ENCODE data around the gene IL22RA1.

The IL22RA1 gene

DNA sequence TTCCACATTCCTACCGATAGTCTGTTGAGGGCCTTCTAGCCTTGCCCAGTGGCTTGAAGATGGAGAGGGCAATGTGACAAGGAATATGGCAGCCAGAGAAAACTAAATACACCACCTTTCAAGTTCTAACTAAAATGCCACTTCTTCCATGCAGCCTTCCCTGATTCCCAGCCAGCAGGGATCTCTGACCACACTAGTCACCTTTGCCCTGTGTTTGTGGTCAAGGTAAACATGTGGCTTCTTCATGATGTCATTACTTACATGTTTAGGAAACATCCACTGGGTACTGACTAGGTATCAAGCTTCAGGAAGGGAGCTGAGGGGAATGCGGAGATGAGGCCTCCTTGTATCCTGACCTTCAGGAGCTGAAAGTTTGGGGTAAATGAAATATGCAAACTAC lies 22.6 kb upstream of the IL22RA1 start:
- no peak for DNase-seq (ENCODE audit: low read depth in 2 of 2)

DNA sequence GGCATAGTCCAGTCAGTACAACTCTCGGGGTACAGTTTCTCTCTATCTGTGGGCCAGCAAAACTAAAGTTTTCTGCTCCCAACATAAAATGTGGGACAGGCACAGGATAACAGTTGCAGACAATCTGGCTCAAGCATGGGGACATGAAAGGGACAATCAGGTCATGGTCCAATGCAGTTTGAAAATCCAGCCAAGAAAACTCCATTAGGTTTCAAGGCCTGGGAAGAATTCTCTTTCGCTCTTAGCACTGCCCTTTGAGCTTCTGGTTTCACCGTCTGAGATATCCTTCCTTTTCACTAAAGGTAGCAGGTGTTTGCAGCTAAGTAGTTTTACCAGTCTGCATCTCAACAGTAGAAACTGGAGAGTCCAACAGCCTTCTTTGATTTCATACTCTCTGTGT lies 21.1 kb upstream of the IL22RA1 start:
- DNase-seq (ENCODE audit: low read depth in 2 of 2): no peak

DNA sequence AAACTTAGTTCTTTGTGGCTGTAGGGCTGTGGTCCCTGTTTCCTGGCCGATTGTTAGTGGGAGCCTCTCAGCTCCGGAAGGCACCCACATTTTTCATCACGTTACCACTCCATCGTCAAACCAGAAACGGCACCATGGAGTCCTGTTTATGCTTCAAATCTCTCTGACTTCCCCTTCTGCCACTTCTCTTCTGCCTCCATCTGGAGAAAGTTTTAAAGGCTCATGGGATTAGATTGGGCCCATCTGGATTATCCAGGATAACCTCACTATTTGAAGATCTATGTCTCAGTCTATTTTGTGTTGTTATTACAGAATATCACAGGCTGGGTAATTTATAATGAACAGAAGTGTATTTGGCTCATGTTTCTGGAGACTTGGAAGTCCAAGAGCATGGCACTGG lies 19.3 kb upstream of the IL22RA1 start:
- no peak for DNase-seq (ENCODE audit: low read depth in 2 of 2)

DNA sequence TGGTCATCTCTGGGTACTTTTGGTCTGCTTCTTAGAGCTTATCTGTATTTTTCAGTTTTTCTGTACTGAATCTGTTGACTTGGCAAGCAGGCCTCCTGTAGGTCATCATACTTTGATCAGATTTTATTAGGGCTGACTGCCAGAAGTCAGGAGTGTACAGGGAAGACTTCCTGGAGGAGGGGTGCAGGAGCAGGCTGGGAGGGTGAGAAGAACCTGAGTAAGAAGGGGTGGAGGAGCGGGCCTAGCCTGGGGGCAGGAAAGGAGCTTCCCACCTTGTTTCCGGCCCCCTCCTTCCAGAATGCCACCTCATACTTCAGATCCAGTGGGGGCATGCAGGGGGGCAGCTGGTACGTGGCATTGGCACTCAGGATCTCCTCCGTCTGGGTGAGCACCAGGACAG lies 18.3 kb upstream of the IL22RA1 start:
- no peak for DNase-seq (ENCODE audit: low read depth in 2 of 2)

DNA sequence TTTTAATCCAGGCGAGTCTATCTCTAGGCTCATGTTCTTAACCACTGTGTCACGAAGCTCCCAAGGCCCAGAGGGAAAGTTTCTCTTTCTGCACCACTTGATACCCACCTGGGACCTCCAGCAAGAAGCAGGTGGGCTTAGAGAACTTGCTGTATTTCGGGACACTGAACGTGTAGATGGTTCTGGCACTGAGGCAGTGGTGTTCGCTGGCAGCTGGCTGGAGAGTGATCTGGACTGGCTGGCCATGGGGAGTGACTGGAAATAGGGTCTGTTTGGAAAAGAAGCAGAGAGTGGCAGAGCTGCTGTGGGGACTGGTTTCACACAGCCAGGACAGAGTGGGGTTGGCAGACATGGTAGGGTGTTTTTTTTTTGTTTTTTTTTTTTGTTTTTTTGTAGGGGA lies 16.4 kb upstream of the IL22RA1 start:
- DNase-seq (ENCODE audit: low read depth in 2 of 2): no peak

DNA sequence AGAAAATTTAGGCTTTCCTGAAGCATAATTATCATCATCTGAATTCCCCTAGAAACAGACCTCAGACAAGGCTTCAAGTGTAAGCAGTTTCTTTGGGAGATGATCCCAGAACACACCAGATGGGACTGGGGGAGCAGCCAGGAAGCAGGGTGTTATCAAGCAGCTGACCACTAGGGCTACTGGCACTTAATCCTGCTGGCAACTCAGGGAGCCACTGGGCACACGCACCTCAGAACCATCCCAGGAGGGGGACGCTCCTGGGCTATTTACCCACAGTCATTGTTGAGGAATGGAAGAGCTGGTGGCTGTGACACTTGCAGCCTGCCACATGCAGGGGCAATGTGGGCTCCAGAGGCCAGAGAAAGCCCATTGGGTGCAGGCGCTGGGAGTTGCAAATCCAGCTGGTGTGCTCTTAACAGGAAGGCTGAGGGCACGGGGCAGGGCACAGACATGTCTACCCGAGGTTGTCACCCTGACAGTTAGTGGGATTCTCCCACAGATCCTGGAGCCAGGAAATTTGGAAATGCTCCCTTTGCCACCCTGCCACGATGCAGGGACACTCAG lies 15.1 kb upstream of the IL22RA1 start:
- DNase-seq (ENCODE audit: low read depth in 2 of 2): no peak

DNA sequence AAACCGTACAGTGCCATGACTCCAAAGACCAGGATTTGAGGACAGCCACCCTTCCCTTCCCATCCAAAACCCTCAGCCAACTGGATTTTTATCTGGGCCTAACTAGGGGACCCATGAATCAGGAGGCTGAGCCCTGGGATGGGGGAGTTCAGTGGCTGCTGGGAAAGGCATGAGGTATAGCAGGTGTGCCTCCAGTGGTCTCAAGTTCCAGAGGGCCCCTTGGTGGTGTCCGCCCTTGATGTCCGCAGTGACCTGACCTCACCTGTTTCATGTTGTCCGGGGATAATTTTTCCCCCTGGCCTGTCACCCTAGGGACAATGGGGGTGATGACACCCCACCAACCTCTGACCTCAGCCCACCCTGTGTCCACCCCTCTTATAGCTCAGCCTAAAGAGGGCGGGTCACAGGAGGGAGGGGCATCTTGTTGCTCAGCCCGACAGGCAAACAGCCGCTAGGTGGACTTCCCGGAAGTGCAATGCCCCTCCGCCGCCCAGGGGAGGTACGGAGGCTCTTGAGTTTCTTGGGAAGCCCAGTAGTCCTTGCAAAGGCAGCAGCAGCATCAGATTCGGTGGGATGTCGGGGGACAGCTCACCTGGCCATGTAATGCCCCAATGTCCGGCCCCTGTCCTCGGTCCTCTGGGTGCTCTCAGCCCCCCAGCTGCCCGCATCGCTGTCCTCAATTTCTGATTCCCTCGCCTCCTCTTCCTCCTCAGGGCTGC lies 13.8 kb upstream of the IL22RA1 start:
- no peak for DNase-seq (ENCODE audit: low read depth in 2 of 2)

DNA sequence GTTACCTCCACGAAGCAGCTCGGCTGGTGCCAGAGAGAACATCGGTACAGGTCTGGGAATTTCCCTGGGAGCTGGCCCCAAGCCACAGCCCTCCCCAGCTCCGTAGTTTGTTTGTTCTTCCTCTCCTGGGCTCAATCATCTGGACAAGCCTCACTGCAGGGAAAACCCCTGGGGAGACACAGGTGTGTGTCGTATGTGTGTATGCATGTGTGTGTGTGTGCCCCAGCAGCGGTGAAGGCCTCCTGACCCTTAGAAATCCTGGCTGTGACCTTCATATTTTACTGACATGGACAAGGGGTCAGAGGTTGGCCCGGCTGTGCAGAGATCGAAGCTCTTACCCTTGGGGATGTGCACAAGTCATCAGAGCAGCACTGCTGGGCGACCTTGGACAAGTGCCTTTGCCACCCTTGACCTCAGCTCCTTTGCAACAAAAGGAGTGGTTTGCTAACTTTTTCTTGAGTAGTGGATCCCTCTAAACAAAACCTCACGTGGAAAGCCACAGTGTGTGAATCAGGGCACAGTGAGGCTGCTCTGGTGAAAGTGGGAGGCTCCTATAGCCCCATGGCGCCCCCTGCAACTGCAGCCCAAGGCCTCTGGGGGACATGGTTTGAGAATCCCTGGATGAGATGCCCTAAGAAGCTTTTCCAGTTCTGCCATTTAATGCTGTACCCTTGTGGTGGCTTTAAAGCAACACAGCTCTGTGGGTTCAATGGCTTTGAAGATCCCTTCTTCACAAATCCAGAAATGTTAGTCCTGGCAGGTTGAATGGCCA lies 12.3 kb upstream of the IL22RA1 start:
- no peak for DNase-seq (ENCODE audit: low read depth in 2 of 2)

DNA sequence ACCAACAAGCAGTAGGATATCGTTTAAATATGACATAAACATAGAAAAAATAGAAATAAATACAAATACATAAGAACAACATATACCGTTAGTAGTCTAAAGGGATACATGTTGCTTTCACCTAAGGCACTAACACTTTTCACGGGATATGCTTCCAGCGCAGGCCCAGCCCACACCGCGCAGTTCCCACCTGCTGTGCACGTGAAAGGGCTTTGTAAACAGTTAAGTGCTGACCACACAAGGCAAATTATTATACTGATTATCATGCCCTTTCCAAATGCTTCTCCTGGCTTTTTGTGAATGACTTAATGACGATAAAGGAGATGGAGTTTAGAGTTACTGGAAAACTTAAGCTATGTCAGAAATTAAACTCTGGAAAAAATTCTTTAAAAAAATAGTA lies 11.3 kb upstream of the IL22RA1 start:
- DNase-seq (ENCODE audit: low read depth in 2 of 2): no peak

DNA sequence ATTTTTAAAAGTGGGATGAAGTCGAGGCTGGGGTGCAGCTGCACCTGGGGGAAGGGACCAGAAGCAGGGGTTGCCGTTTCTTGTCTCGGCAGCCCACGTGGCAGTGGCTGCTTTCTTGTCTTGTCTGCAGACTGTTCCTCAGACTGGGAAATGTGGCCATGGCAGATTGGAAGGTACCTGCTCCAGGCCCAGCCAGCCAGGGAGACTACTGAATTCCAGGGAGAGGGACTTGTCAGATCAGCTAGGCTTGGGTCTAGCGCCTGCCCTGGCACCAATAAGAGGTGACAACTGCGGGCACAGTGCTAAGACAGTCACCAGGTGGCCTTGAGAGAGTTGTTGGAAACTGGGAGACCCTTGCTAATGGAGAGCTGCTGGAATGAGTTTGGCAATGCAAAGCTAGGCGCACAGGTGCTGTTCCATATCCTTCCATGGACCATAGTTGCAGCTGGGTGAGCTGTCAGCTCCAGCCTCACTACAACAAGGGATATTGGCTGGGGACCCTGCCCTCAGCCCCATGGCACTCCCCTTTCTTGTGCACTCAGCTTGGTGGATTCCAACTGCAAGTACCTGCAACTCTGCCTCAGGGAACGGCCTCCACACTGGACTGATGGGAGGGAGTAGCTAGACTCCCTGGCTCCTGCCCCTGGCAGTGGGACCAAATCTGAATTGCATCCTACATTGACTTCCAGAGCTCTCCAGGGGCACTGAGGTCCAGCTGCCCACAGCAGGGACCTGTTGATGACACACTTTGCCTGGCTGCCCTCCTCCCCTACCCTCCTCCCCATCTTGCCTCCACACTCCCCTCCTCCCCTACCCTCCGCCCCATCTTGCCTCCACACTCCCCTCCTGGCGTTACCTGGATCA lies 9.9 kb upstream of the IL22RA1 start:
- no peak for DNase-seq (ENCODE audit: low read depth in 2 of 2)

DNA sequence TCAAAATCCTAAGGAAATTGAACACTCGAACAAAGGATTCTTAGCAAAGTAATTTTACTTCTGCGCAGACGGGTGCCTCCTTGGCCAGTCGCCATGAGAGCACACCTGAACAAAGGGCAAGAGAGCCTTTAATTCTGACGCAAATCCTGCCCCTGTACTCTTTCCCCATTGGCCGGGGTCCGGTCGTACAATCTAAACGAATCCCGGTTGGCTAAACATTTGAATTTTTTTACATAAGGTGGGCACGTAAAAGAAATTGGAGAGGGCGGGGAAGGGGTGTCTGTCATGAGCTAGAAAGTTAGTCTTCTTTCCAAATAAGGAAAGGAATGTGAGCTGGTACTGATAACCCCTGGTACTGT lies 8.2 kb upstream of the IL22RA1 start:
- DNase-seq (ENCODE audit: low read depth in 2 of 2): no peak

DNA sequence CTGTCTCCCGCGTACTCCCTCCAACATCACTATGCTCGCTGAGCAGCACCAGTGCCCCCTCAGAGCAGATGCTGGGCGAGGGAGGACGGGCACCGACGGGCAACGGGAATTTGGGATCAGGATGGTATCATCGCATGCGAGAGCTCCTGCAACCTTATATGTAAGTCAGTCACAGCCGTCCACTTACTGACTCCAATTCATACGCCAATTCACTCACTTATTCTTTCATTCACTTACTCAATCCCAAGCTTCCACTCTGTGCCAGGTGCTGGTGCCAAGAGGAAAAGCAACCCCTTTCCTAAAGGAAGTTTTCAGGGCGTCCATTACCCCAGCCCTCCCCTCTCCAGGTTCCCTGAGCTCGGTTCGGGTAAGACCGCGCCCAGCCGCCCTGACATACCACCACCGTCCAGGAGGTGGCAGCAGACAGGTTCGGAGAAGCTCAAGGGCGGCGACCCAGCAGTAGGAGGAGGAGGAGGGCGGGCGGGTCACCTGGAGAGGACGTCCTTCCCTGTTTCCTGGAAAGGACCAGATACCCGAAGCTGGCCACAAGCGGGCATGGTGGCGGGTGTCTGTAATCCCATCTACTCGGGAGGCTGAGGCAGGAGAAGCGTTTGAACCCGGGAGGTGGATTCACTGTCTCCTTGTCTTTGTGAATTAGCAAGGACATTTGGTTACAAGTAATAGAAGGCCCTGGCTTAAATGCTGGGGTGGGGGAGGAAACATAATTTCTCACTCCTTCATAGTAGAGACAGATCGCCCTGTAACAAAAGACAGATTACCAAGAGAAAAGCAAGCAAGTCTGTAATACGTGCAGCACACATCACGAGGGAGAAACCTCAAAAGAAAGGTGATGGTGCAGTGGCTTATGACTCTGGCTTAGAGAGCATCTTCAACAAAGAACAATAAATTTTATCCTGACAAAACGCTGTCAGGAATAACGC lies 7.6 kb upstream of the IL22RA1 start:
- DNase-seq (ENCODE audit: low read depth in 2 of 2): peak; percentile 72 to 92

DNA sequence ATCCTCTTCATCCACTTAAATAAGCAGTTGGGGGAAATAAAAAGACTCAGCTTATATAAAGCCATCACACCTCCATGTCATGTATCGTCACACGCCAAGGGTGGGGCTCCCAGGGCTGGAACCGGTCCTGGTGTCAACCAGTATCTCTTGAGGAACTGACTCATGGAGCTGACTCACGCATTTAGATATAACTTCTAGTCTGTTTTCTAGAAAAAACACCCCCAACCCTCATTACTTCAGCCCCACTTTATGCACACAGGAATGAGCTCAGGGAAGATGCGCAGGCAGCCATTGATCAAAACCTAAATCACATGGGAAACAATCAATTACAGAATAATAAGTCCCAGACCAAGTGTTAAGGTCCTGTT lies 6.9 kb upstream of the IL22RA1 start:
- DNase-seq (ENCODE audit: low read depth in 2 of 2): peak; percentile 18 to 38

DNA sequence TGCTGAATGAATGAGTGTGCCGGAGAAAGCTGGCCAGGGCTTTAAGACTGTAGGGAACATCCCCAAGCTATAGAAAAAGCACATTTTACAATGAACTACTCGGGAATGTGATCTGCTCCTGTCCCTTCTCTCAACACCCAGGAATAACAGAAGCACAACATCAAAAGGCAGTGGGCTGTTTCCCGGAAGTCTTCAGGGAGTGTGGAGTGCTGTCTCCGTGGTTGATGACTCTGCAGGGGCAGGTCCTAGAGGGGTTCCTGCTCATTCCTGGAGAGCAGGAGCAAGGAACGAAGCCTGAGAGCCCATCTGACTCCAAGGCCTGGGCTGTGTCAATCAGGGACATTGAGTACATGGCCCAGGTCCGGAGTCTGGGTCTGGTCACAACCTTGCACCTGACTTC lies 4.9 kb upstream of the IL22RA1 start:
- DNase-seq (ENCODE audit: low read depth in 2 of 2): no peak

DNA sequence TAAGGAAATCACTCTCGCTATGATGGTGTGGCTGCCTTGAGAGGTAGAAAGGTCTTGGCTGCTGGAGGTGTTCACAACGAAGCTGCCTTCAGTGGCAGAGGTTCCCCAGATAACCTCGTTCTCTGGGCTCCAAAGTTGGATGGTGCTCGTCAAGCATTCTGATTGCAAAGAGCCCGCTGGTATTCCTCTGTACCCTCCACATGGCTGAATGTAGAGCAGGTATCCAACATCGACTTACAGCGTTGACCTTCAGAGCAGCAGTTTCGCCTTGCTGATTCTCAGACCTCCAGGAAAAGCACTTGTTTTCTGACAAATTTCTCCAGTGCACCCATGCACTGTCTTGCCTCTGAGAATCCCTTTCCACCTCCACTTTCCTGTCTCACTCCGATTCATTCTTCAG lies 4.3 kb upstream of the IL22RA1 start:
- DNase-seq (ENCODE audit: low read depth in 2 of 2): no peak

DNA sequence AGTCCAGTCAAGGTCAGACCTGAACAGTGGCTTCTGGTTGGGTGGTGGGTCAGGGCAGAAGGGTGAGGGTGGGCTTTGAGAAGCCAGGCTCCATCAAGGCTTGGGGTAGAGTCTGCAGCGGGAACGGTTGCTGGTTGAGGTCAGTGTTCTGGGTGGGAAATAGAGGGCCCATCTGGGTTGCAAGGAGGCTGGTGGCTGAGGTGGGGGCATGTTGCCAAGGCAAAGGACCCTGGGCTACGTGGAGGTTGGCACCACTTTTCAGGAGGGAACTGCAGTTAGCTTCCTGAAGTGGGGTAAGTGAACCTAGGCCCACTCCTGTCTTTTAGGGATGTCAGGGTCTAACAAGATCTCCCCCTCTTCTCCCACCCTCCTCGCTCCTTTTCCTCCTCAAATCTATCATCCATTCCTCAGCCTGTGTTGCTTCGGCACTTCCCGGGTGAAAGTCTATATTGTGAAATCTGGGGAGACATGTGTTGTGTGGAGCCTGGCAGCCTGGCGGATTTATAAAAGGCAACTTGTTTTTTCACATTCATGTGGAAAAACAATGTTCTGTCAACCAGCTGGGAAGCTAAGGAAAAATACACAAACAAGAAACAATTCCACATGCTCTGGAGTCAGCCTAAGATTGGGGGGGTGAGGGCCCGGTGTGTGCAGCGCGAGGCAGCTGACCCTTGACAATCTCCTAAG lies 1.5 kb downstream of the IL22RA1 start:
- no peak for DNase-seq (ENCODE audit: low read depth in 2 of 2)

DNA sequence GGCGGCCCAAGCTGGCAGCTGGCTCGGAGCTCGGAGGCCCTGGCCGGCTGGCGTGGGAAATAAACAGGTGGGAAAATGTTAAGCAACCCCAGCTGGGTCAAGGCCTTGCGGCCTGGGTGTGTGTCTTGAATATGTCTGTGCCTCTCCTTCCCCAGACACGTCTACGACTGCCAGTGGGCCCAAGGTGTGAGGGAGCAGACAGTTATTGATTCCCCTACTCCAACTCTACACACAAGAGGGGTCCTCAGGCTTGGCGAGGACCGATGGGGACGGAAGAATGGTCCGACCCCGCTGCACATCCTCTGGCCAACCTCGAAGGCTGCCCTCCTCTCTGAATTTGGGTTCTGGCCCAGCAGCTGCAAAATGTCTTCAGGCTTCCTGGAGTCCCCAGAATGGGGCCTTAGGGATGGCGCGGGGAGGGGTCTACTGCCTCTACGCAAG lies 2.2 kb downstream of the IL22RA1 start:
- DNase-seq (ENCODE audit: low read depth in 2 of 2): no peak

DNA sequence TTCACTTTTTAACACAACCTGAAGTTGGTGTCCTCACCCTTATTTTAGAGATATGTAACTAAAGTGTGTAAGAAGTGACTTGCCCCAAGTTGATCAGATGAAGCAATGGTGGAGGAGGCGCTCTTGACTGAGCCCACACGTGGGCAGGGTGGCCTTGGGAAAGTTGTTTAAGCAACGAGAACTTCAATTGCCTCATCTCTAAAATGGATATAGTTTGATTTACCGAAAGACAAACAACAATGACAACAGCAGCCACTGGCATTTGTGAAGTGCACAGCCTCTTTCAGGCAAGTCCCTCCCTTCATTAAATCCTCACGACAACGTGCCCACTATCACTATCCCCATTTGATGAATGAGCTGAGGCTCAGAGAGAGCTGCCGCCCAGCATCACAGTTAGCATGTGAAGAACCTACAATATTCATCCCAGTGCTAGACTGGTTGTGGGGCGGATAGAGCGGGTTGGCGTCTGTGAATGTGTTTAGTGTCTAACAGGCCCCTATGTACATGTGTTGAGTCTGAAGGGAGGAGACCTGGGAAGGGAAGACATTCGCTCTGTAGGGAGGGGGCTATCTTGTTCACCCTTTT lies 3.0 kb downstream of the IL22RA1 start:
- DNase-seq (ENCODE audit: low read depth in 2 of 2): no peak

DNA sequence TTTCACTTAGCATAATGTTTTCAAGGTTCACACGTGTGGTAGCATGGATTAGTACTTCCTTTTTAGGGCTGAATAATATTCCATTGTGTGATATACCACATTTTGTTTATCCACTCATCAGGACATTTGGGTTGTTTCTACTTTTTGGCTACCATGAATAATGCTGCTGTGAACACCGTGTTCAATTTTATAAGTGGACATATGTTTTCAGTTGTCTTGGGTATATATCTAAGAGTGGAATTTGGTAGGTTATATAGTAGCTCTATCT lies 3.8 kb downstream of the IL22RA1 start:
- DNase-seq (ENCODE audit: low read depth in 2 of 2): no peak

DNA sequence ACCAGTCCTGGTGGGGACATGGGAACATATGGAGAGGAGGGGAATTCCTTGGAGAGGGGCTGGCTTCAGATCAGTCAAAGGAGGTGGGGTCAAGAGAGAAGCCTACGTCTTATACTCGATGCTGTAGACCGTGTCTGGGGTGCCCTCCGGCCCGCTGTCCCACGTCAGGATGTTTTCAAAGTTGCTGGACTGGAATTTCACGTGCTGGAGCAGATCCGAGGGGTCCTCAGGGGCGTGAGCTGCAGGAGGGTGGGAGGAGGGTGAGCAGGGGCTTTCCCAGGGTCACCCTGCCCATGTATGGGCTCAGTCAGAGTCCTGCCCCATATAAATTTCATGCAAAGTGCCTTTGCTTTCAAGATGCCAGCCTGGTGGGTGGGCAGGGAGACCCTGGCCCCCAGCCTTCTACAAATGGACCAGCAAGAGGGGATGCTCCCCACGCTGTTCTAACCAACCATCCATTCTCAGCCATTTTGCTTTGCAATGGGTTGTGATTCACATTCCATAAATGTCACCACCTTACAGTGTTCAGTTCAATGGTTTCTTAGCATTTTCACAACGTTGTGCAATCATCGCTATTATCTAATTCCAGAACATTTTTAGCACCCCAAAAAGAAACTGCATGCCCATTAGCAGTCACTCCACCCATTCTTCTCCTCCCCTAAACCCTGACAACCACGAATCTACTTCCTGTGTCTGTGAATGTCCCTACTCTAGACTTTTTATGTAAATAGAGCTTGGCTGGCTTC lies 4.3 kb downstream of the IL22RA1 start:
- no peak for DNase-seq (ENCODE audit: low read depth in 2 of 2)

Data from stimulated activated CD8-positive, alpha-beta memory T cell treated with anti-CD3 and anti-CD28 coated beads, Interleukin-2, amount 100 ng/mL, for 48 hours (primary cell).